NCI-H446 treated with DMSO at 0.1 percent for 48 hours (cell line): ENCODE results near the gene CCN2.

Experiments
- DNase-seq: peaks from one replicate; lab custom pipeline; 2025; lab: John Stamatoyannopoulos, UW

Gene CCN2

GRCh38 chr6:131966443-131966842 lies 15.3 kb upstream of the CCN2 start:
- DNase-seq: no peak

GRCh38 chr6:131963063-131963462 lies 11.9 kb upstream of the CCN2 start:
- DNase-seq: no peak

- DNase-seq: no peak
Observed at GRCh38 chr6:131960371-131961133, 9.4 kb upstream of the CCN2 start.

- DNase-seq: no peak
Observed at GRCh38 chr6:131958542-131959470, 7.6 kb upstream of the CCN2 start.

GRCh38 chr6:131958095-131958494 lies 6.9 kb upstream of the CCN2 start:
- no peak for DNase-seq

GRCh38 chr6:131955876-131956275 lies 4.7 kb upstream of the CCN2 start:
- no peak for DNase-seq

GRCh38 chr6:131955192-131955591 lies 4.0 kb upstream of the CCN2 start:
- DNase-seq: no peak

GRCh38 chr6:131954775-131955107 lies 3.6 kb upstream of the CCN2 start:
- DNase-seq: peak; percentile 8

GRCh38 chr6:131954059-131954774 lies 3.0 kb upstream of the CCN2 start:
- no peak for DNase-seq

GRCh38 chr6:131952886-131953509 lies 1.8 kb upstream of the CCN2 start:
- DNase-seq: no peak

GRCh38 chr6:131951576-131952230 lies 531 bp upstream of the CCN2 start:
- no peak for DNase-seq

GRCh38 chr6:131949909-131950766 lies 1.0 kb downstream of the CCN2 start:
- peak; percentile 26 for DNase-seq

- no peak for DNase-seq
Observed at GRCh38 chr6:131949620-131949908, 1.6 kb downstream of the CCN2 start.

GRCh38 chr6:131948692-131949619 lies 2.2 kb downstream of the CCN2 start:
- no peak for DNase-seq

GRCh38 chr6:131947986-131948661 lies 3.0 kb downstream of the CCN2 start:
- no peak for DNase-seq

- DNase-seq: no peak
Observed at GRCh38 chr6:131946992-131947955, 3.9 kb downstream of the CCN2 start.

GRCh38 chr6:131946404-131946991 lies 4.7 kb downstream of the CCN2 start:
- DNase-seq: no peak

GRCh38 chr6:131945971-131946370 lies 5.2 kb downstream of the CCN2 start:
- DNase-seq: no peak
